Prostate gland (tissue), 2 donors: Measurements from ENCODE around the gene VSTM2B. TPM values are rescaled to one million over a fixed set of nuclear protein-coding genes. Genes with fewer than 3 reads are reported as not detected.

ENCODE experiments used
- DNase-seq: peaks from one replicate; pipeline ENCODE4 v3.0.0-alpha.2; 2019; ENCODE audit warnings: low spot score
- H3K27ac ChIP-seq, 2 donors: fragments of 200-600 bp; sonication (generic); 2 replicates each; pipeline ENCODE4 v1.5.1; 2017 to 2019
- H3K27me3 ChIP-seq: fragments of 200-600 bp; sonication (generic); replicated peaks from 2 replicates; pipeline ENCODE4 v1.5.1; 2019; ENCODE audit not compliant: insufficient read depth
- H3K36me3 ChIP-seq, 2 donors: fragments of 200-600 bp; sonication (generic); 1 replicate in 1 of 2; 2 replicates in 1 of 2; pipeline versions ENCODE4 v1.5.1 to v1.8.1; 2017 to 2019
- H3K4me1 ChIP-seq: fragments of 200-600 bp; sonication (generic); replicated peaks from 2 replicates; pipeline ENCODE4 v1.5.1; 2019
- H3K4me3 ChIP-seq, 2 donors: fragments of 200-600 bp; sonication (generic); 2 replicates each; pipeline ENCODE4 v1.5.1; 2017 to 2019
- H3K9me3 ChIP-seq: fragments of 200-600 bp; sonication (generic); 2 replicates; pipeline ENCODE4 v1.5.1; 2017
- POLR2A ChIP-seq: fragments of 450-650 bp; IDR thresholded peaks from one replicate; pipeline ENCODE4 v1.6.1; 2016; ENCODE audit warnings: antibody characterized with exemption, mild to moderate bottlenecking
- POLR2AphosphoS5 ChIP-seq: sonication (generic); formaldehyde crosslinking; IDR thresholded peaks from one replicate; pipeline ENCODE4 v1.6.1; 2017; ENCODE audit warnings: antibody characterized with exemption
- WGBS: methylation state at CpG from one replicate; pipeline ENCODE4 v1.1.5; 2018; 5-methylcytosine and 5-hydroxymethylcytosine counted together
- intact Hi-C: fragments of 100-400 bp; cut with DNase I; formaldehyde crosslinking; loops from one replicate; pipeline ENCODE4 v1.14.2; 2022
- total RNA-seq, 2 donors: library from RNA; depleted of rRNA; stranded (reverse); fragments of >200 nt; gene quantifications; one replicate each; pipeline ENCODE4 v1.1.0, GENCODE V29; 2016
- TF ChIP-seq, protein P1 (sequence below), 4 experiments: fragments of 200-600 bp in 2 of 4; fragments of 450-650 bp in 2 of 4; sonication (generic) in 2 of 4; IDR thresholded peaks; 1 replicate in 3 of 4; 2 replicates in 1 of 4; pipeline ENCODE4 v1.5.1; 2016 to 2019; ENCODE audit warnings: antibody characterized with exemption in 4 of 4, mild to moderate bottlenecking in 2 of 4, moderate library complexity in 2 of 4

Gene VSTM2B
- total RNA-seq, 2 donors from 2014 or later: not detected

DNA sequence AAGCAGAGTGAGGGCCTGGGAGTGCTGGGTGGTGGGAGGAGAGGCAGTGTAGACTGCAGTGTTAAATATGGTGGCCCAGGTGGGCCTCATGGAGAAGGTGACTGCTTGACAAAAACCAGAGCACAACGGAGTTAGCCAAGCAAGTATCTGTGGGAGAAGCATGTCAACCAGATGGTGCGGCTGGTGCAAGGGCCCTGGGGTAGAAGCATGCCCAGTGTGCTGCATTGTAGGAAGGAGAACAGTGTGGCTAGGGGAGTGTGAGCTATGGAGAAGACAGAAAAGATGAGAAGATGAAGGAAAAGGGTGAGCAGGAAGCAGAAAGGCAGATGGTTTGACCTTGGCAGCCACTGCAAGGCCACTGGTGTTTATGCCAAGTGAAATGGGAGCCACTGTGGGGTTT is 2.2 kb upstream of the VSTM2B start:
- Histone ChIP-seq H3K36me3 (no peaks in the 10 kb centered on the region), H3K27me3 (peaks cover 45% of the 10 kb centered on the region), H3K4me3 (no peak overlapping the region), H3K27ac (no peak overlapping the region), H3K4me1 (peaks cover 7% of the 10 kb centered on the region), H3K9me3 (no peaks in the 10 kb centered on the region)
- intact Hi-C loops: loop anchor here (10.0 kb wide), 1 partner anchor 789 kb away; no protein-coding TSS in a partner anchor
- no peak for TF ChIP-seq POLR2A
- no peak for TF ChIP-seq POLR2AphosphoS5
- TF ChIP-seq, protein P1, sequence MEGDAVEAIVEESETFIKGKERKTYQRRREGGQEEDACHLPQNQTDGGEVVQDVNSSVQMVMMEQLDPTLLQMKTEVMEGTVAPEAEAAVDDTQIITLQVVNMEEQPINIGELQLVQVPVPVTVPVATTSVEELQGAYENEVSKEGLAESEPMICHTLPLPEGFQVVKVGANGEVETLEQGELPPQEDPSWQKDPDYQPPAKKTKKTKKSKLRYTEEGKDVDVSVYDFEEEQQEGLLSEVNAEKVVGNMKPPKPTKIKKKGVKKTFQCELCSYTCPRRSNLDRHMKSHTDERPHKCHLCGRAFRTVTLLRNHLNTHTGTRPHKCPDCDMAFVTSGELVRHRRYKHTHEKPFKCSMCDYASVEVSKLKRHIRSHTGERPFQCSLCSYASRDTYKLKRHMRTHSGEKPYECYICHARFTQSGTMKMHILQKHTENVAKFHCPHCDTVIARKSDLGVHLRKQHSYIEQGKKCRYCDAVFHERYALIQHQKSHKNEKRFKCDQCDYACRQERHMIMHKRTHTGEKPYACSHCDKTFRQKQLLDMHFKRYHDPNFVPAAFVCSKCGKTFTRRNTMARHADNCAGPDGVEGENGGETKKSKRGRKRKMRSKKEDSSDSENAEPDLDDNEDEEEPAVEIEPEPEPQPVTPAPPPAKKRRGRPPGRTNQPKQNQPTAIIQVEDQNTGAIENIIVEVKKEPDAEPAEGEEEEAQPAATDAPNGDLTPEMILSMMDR (IDR thresholded peaks at IDR 0.05): no peak
- 93% methylated on average over 2 of the region's 2 CpGs for WGBS
- DNase-seq: no peak

DNA sequence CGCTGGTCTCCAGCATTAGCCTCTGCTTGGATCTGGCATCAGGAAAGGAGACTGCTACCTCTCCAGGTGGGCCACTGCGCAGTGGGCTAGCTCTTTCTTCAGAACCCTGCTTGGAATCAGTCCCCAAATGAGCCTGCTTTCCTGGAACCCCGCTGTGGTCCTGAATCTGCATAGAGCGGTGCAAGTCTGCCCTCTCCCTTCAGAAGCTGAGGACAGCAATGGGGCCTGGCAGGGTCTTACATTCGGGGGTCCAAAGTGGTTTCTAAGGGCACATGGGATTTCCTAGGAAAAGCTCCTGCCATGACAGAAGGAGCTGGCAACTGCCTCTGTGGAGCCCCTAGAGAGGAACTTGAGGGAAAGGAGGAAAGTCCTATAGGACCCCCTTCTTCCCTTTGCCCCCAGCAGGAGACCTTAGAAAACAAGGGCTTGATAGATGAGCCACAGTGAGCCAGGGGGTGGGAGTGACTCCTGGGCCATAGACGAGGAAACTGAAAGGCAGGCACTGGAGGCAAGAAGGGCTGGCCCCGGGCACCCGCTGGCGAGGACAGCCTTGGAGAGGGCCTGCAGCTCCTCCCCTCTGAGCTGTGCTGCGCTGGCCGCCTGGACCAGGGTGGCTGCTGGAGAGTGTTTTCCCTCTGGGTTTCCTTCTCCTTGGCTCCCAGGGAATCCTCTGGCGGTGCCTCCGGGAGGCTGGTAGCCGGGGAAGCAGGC is 1.4 kb upstream of the VSTM2B start:
- Histone ChIP-seq H3K9me3 (no peaks in the 10 kb centered on the region), H3K27ac (no peak overlapping the region), H3K36me3 (no peaks in the 10 kb centered on the region), H3K4me3 (no peak overlapping the region), H3K4me1 (peaks cover 7% of the 10 kb centered on the region), H3K27me3 (peaks cover 53% of the 10 kb centered on the region)
- intact Hi-C loops: loop anchor here (10.0 kb wide), 1 partner anchor 790 kb away; no protein-coding TSS in a partner anchor
- TF ChIP-seq POLR2A: no peak
- TF ChIP-seq, protein P1 (IDR thresholded peaks at IDR 0.05): no peak
- TF ChIP-seq POLR2AphosphoS5: no peak
- DNase-seq: no peak
- 10% methylated on average over 14 of the region's 14 CpGs for WGBS

DNA sequence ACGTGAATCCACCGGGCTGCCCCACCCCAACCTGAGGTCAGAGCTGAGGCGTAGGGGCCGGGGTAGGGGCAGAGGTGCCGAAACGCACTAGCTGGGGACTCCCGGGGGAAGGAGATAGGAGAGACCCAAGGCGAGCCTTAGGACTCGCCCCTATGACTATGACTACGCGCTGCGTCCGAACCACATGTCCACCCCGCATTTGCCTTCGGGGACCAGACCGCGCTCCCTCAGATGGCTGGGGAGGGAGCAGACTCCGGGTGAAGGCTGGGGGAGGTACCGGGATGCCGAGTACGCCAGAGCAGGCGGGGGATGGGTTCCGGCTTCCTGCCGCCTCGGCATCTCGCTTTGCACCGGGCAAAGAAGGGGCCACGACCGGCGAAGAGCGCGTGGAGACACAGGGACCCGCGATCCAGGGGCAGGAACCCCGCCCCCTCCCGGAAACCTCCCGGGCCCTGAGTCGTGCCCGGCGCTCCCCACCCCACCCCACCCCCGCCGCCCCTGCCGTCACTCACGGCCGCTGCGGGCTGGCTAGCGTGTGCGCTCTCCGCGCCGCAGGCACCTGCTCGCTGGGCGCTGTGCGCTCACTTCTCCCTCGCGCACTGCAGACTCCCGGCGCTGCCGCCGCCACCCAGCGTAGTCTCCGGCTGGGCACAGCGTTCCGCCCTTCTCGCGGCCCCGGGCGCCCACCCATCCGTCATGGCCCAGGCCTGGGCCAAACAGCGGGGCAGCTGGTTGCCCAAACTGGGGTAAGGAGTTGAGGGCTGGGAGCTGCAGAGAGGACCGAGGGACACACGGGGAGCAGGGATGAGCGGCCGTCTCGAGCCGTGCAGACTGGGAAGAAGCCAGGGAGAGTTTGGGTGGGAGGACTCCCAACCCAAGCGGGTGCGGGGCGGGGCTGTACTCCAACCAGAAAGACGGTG is 622 bp upstream of the VSTM2B start:
- under 1% methylated on average over 57 of the region's 80 CpGs for WGBS
- intact Hi-C loops: loop anchor here (10.0 kb wide), 1 partner anchor 790 kb away; no protein-coding TSS in a partner anchor
- Histone ChIP-seq H3K27me3 (peaks cover 61% of the 10 kb centered on the region), H3K9me3 (no peaks in the 10 kb centered on the region), H3K36me3 (no peaks in the 10 kb centered on the region), H3K4me3 (no peak overlapping the region), H3K4me1 (peaks cover 7% of the 10 kb centered on the region), H3K27ac (no peak overlapping the region)
- TF ChIP-seq POLR2A (no peak), POLR2AphosphoS5 (no peak)
- TF ChIP-seq, protein P1 (IDR thresholded peaks at IDR 0.05): no peak
- no peak for DNase-seq

DNA sequence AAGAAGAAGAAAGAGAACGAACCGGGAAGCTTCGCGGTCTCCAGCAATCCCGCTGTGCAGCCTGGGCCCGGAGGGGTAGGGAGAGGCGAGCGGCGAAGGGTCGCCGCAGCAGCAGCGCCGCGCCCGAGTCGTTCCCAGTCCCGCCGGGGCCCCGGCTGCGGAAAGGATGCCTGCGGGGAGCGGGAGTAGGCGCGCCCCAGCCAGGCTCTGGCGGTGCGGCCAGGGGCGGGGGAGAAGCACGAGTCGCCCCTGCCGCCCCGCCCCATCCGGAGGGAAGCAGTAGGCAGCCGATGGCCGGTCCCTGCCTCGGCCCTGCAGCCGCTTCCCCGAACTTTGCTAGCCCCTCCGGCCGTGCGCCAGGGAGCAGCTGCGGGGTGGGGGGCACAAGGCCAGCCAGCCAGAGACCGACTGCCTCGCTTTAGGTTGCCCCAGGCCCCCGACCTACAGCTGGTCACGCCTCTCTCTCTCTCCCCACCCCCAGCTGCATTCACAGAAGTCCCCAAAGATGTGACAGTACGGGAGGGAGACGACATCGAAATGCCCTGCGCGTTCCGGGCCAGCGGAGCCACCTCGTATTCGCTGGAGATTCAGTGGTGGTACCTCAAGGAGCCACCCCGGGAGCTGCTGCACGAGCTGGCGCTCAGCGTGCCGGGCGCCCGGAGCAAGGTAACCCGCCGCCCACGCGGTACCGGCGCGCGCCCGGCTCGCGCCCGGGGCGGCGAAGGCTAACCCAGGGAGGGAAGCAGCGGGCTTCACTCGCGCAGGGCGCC is 1.1 kb downstream of the VSTM2B start:
- peaks cover 7% of the 10 kb centered on the region for H3K4me1 ChIP-seq

More for the DNA sequence above, 1.1 kb downstream of the VSTM2B start:
- 2% methylated on average over 70 of the region's 79 CpGs for WGBS
- Histone ChIP-seq H3K27me3 (peaks cover 70% of the 10 kb centered on the region), H3K9me3 (no peaks in the 10 kb centered on the region), H3K27ac (no peak overlapping the region), H3K36me3 (no peaks in the 10 kb centered on the region), H3K4me3 (no peak overlapping the region)
- DNase-seq: no peak
- intact Hi-C loops: loop anchor here (10.0 kb wide), 1 partner anchor 792 kb away; no protein-coding TSS in a partner anchor
- TF ChIP-seq POLR2AphosphoS5 (no peak), POLR2A (no peak)
- TF ChIP-seq, protein P1 (IDR thresholded peaks at IDR 0.05): no peak
